Left colon (tissue), 2 donors: ENCODE data around the gene TRUB2. TPM values are rescaled to one million over a fixed set of nuclear protein-coding genes. Genes with fewer than 3 reads are reported as not detected.

ENCODE experiments used
- total RNA-seq, 2 donors: library from RNA; stranded (reverse); fragmentation: NEBNext Ultra II Directional; extraction: Animal tissue kit (Norgen Biotek cat#: 25700); gene quantifications; one replicate each; pipeline ENCODE4 v1.2.1, GENCODE V29; 2021
- donor health status: DM: no; HTN: no; CAD: no.
- donor health status: DM: yes; HTN: yes; CAD: no.

Gene TRUB2
- total RNA-seq, 2 donors from 2014 or later = 22.5 to 28.7 TPM

Other genes starting within 250 kb of the TRUB2 start
- gene PTGES2, start 194.7 kb downstream of the TRUB2 start, total RNA-seq = 100 to 1,000 TPM in 1 of 2 donors, 10 to 100 TPM in 1; 84.2 to 113 TPM
- gene LCN2, start 173.0 kb downstream of the TRUB2 start, total RNA-seq = 100 to 1,000 TPM in 1 of 2 donors, 10 to 100 TPM in 1; 12.3 to 358 TPM
- gene BBLN, start 162.2 kb downstream of the TRUB2 start, total RNA-seq = 10 to 100 TPM; 35.6 to 50.5 TPM
- 100 to 1,000 TPM in 1 of 2 donors, 10 to 100 TPM in 1; 88.9 to 103 TPM for gene CIZ1, start 130.9 kb downstream of the TRUB2 start, total RNA-seq
- gene DNM1, start 119.1 kb downstream of the TRUB2 start, total RNA-seq = 1 to 10 TPM; 3.8 to 7.8 TPM
- 100 to 1,000 TPM in 1 of 2 donors, 10 to 100 TPM in 1; 83.6 to 104 TPM for gene GOLGA2, start 46.4 kb downstream of the TRUB2 start, total RNA-seq
- gene SWI5, start 46.2 kb downstream of the TRUB2 start, total RNA-seq = 10 to 100 TPM; 11.0 to 13.2 TPM
- gene COQ4, start 392 bp upstream of the TRUB2 start, total RNA-seq = 10 to 100 TPM; 51.1 to 64.4 TPM
- gene SLC27A4, start 18.1 kb upstream of the TRUB2 start, total RNA-seq = 10 to 100 TPM; 46.0 to 58.2 TPM
- gene URM1, start 48.9 kb upstream of the TRUB2 start, total RNA-seq = 10 to 100 TPM; 50.9 to 69.3 TPM
- 1 to 10 TPM; 2.9 to 9.2 TPM for gene CERCAM, start 98.4 kb upstream of the TRUB2 start, total RNA-seq
- gene ODF2, start 133.6 kb upstream of the TRUB2 start, total RNA-seq = 10 to 100 TPM; 13.8 to 16.5 TPM
- 10 to 100 TPM; 26.6 to 34.5 TPM for gene GLE1, start 182.3 kb upstream of the TRUB2 start, total RNA-seq
- 100 to 1,000 TPM; 248 to 277 TPM for gene SPTAN1, start 230.1 kb upstream of the TRUB2 start, total RNA-seq